T-helper 1 cell treated with Interleukin-12 subunit alpha and Interleukin-12 subunit beta and Interleukin-4 antibody, amounts not matched to agents 30 ng/mL and 1 ng/mL, for 36 hours (primary cell): ENCODE results near the gene BACE1. TPM values are rescaled to one million over a fixed set of nuclear protein-coding genes. Genes with fewer than 3 reads are reported as not detected.

Experiments
- intact Hi-C: fragments of 100-400 bp; cut with micrococcal nuclease; formaldehyde crosslinking; loops from one replicate; pipeline ENCODE4 v1.15.1; 2024
- total RNA-seq: library from RNA; stranded (reverse); gene quantifications from 2 replicates; pipeline ENCODE4 v1.2.3, GENCODE V29; 2022

The BACE1 gene
- total RNA-seq, 1 donor from 2014 or later, result 0.47 TPM

- intact Hi-C loops, result no loop called here
These were observed 3.0 kb downstream of the BACE1 start for GRCh38 chr11:117313091-117313490.

GRCh38 chr11:117309310-117309709 lies 6.7 kb downstream of the BACE1 start:
- intact Hi-C loops, result no loop called here

GRCh38 chr11:117305145-117305544 lies 10.9 kb downstream of the BACE1 start:
- intact Hi-C loops, result no loop called here

- intact Hi-C loops, result no loop called here
These were observed 12.3 kb downstream of the BACE1 start for GRCh38 chr11:117303646-117304315.

DNA sequence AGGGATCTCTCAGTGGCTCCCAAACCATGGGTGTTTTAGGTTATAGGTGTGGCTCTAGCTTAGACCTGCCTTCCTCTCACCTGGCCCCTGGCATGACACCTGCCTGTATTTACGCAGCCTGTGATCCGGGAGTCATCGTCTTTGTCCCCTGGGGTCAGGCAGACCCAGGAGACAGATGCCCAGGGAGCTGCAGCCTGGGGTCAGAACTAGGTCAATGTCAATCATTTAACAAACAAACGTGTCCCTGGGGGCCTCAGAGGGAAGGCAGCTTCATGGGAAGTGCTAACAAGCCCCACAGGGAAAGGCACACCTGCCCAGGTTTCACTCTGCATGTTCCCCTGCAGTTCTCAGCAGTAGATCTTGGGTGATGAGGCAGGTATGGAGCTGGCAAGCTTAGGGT lies 13.0 kb downstream of the BACE1 start:
- intact Hi-C loops, result no loop called here

GRCh38 chr11:117302228-117302627 lies 13.8 kb downstream of the BACE1 start:
- intact Hi-C loops, result no loop called here

GRCh38 chr11:117300773-117301172 lies 15.3 kb downstream of the BACE1 start:
- intact Hi-C loops, result no loop called here

GRCh38 chr11:117300283-117300663 lies 15.8 kb downstream of the BACE1 start:
- intact Hi-C loops, result no loop called here

DNA sequence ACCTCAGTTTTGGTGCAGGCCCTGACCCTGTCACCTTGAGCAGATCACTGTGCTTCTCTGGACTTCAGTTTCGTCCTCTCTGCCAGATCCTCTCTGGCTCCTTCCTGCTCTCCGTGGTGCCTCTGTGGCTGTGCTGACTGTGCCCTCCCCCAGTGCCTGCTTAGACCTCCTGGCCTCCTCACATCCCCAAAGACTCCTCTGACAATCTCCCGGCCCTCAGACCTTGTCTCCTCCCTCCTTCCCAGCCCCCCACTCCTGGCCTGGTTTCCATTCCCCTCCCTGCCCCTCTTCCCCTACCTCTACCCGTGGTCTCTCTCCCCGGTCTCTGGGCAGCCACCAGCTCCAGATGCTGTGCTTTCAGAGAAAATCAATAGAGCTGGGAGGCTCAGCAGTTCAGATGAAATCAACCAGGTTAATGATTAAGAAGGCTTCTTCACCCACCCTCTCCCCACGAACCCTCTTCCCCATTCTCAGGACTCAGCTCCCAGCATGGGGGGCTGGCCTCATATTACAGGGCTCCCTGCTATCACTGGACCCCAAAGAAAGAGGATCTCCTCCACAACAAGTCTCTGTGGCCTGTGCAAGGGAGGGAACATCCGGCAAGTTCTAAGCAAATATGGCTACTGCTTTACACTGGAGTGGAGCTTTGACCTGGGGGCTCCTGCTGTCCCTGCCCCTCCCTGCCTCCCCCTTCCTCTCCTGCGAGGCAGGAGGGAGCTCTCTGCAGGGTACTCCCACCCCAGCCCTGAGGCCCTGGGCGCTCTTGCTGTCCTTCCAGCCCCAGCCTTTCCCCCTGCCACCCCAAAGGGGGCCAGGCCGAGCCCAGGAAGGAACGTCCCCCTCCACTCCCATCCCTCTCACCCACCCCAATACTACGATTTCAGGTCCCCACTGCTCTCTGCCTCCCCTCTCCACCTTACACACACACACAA lies 16.4 kb downstream of the BACE1 start:
- intact Hi-C loops, result no loop called here

GRCh38 chr11:117298195-117298594 lies 17.9 kb downstream of the BACE1 start:
- intact Hi-C loops, result no loop called here

GRCh38 chr11:117296881-117297280 lies 19.2 kb downstream of the BACE1 start:
- intact Hi-C loops, result no loop called here

DNA sequence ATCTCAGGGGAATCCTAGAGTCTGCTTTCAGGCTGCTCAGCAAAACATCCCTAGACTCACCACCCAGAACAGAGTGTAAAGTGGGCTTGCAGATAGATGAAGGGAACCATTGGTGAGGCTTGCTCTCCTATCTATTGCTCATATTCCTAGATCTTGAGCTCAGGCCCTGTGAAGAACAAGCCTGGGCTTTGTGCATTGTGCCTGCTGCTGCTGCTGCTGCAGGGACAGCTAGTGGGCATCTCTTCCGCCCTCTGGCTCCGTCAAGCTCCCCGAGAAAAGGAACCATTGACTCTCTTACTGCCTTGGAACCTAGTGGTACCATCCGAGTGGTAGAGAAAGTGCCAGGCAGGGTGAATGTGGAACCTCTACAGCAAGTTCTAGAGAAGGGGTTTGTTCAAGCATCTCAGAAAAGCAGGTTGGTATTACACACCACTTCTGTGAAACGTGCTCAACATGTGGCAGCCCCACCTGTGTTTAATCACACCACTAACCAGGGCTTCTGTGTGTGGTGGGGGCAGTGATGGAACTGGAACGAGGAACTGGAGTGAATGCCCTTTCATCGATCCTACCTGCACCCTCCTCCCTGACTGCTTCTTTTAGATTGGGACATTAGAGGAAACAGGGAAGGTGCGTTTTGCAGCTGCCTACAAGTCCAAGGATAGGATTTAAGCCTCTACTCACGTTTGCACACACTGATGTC lies 20.5 kb downstream of the BACE1 start:
- intact Hi-C loops, result no loop called here

- intact Hi-C loops, result no loop called here
These were observed 23.4 kb downstream of the BACE1 start for GRCh38 chr11:117292616-117293015.

DNA sequence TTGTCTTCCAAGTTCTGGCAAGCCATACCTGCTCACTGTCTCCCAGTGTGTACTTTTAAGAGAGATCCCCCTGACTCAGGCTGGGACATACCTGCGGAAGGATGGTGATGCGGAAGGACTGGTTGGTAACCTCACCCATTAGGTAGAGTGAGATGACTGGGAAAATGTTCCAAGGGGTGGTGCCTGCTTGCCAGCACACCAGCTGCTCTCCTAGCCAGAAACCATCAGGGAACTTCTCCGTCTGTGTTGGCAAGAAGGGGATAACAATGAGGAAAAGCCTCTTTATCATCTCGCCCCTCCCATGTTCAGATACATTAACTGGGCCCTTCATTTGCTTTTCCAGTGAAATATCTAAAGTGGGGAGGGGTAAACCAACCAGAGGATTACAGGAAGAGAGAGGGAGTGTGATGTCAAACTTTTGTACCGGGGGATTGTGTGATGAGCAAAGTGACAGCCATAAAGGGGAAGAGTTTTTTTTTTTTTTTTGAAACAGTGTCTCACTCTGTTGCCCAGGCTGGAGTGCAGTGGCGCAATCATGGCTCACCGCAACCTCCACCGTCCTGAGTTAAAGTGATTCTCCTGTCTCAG lies 25.2 kb downstream of the BACE1 start, which contains the start of gene BACE1-AS:
Gene BACE1-AS, plus strand, starts transcription at position 538 of the 588 bp plus-strand sequence.
- intact Hi-C loops, result no loop called here

DNA sequence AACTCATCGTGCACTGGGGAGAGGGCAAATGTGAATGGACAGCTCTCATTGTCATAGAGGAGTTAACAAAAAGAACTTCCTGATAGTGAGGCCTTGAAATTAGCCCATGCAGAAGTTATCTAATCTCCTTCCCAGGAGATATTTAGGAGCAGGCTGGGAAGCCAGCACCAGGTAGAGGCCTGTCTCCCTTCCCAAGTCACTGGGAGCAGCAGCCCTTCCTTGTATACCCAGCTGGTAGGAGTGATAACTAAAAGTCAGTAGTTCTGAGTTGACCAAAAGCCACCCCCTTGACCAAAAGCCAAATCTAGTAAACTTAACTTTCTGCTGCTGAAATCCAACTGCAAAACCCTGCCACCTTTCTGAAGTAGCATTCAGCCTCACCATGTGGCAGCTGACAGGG lies 26.3 kb downstream of the BACE1 start:
- intact Hi-C loops, result no loop called here

DNA sequence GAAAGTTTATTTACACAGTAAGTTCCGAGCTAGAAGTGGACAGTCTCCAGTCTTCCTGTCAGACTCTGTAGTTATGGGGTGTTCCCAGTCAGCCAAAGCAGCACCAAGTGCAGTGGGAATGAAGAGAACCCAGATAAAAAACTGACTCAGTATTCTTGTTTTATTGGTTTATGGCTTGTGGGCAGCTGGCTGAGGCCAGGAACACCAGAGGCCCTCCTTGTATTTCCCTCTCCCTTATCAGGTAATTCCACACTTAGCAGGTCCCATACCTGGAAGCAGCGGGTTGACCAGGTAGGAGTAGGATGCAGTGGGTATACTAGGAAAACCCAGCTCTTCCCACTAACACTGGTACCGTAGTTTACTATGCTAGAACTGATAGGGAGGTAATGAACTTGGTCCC lies 28.4 kb downstream of the BACE1 start:
- intact Hi-C loops, result no loop called here

GRCh38 chr11:117286588-117286987 lies 29.5 kb downstream of the BACE1 start:
- intact Hi-C loops, result no loop called here

DNA sequence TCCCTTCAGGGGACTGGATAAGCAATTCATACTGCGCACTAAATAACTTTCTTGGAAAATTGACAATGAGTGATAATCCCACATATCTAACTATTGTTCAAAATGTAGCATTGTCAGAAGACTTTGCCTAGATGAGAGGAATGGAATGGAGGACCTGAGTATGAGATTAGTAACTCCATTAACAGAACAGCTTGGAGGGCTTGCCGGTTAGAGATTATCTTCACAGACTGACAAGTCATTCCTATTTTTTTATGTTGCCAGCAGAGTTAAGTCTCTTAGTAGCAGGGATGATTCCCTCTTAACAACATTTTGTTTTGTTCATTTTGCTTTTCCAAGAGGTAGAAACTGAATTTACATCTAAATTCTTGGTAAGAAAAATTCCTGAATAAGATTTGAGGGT lies 32.0 kb downstream of the BACE1 start:
- intact Hi-C loops, result no loop called here

DNA sequence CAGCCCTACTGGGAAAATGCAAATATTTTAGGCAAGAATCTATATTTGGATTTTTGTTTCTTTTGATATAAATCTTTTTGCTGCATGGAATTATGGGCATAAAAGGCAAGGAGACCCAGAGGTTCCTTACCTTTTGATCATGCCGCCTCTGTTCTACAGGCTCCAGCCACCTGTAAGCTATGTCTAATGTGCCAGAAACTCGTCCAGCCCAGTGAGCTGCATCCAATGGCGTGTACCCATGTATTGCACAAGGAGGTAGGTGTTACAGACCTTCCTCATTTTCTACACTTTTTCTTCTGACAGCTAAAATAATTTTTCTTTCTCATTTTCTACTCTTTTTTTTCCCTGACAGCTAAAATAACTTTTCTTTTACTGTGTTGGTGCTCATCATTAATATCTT lies 33.1 kb downstream of the BACE1 start:
- intact Hi-C loops, result no loop called here

DNA sequence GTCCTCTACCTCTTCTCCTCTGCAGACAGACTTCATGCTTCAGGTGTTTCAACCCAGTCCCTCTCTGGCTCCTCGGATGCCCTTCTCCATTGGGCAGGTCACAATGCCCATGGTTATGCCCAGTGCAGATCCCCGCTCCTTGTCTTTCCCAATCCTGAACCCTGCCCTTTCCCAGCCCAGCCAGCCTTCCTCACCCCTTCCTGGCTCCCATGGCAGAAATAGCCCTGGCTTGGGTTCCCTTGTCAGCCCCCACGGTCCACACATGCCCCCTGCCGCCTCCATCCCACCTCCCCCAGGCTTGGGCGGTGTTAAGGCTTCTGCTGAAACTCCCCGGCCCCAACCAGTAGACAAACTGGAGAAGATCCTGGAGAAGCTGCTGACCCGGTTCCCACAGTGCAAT lies 34.2 kb downstream of the BACE1 start:
- intact Hi-C loops, result no loop called here

DNA sequence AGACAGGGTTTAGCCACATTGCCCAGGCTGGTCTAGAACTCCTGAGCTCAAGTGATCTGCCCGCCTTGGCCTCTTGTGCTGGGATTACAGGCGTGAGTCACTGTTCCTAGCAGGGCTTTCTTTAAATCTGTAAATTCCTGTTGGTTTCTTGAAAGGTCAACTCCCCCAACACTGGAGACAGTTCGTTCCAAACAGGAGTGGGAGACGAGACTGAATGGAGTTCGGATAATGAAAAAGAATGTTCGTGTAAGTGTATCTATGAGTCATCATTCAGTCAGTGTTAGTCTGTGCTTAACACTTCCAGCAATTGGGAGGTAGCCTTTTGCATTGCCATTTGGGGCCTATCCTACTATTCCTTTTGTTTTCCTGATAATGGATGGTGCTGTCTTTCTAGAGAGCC lies 34.9 kb downstream of the BACE1 start:
- intact Hi-C loops, result no loop called here
